22Rv1 (cell line): Measurements from ENCODE around the gene RTKN.

Experiments
- ZFX ChIP-seq: fragments of 450-650 bp; IDR thresholded peaks from 2 replicates; pipeline ENCODE4 v1.6.1; 2017; ENCODE audit warnings: antibody characterized with exemption, borderline replicate concordance
- TF ChIP-seq, protein P1 (sequence below): fragments of 450-650 bp; IDR thresholded peaks from 2 replicates; pipeline ENCODE4 v1.5.1; 2017; ENCODE audit warnings: mild to moderate bottlenecking

DNA sequence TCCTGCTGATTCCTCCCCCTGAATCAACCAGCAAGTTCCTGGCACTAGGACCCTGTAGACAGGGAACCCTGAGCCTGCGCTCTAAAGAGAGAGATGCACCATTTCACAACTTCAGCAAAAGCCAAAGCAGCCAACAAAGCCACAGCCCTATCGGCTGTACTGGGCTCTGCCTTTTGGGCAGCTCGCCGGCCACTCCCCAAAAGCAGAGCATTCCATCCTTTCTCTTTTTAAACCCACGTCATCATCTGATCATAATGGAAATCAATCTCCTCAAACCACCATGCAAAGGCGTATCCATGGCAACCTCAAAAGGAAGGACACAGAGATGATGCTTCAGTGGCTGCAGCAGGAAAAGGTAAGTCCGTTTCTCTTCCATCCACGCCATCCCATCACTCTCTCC is 56.3 kb downstream of the RTKN start:
- TF ChIP-seq, protein P1, sequence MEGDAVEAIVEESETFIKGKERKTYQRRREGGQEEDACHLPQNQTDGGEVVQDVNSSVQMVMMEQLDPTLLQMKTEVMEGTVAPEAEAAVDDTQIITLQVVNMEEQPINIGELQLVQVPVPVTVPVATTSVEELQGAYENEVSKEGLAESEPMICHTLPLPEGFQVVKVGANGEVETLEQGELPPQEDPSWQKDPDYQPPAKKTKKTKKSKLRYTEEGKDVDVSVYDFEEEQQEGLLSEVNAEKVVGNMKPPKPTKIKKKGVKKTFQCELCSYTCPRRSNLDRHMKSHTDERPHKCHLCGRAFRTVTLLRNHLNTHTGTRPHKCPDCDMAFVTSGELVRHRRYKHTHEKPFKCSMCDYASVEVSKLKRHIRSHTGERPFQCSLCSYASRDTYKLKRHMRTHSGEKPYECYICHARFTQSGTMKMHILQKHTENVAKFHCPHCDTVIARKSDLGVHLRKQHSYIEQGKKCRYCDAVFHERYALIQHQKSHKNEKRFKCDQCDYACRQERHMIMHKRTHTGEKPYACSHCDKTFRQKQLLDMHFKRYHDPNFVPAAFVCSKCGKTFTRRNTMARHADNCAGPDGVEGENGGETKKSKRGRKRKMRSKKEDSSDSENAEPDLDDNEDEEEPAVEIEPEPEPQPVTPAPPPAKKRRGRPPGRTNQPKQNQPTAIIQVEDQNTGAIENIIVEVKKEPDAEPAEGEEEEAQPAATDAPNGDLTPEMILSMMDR = no peak
- no peak for TF ChIP-seq ZFX
